NCI-H1694 (cell line): ENCODE results near the gene UTF1.
"Not testable (repeated sequence)": the region's sequence is repeated elsewhere in the genome, so short reads cannot be mapped to it uniquely, and the experiment has no call there.

ENCODE experiments used
- DNase-seq: peaks from one replicate; lab custom pipeline; 2025; lab: John Stamatoyannopoulos, UW

Gene UTF1

GRCh38 chr10:133229265-133230043, 563 bp upstream of the UTF1 start:
- no peak for DNase-seq

DNA sequence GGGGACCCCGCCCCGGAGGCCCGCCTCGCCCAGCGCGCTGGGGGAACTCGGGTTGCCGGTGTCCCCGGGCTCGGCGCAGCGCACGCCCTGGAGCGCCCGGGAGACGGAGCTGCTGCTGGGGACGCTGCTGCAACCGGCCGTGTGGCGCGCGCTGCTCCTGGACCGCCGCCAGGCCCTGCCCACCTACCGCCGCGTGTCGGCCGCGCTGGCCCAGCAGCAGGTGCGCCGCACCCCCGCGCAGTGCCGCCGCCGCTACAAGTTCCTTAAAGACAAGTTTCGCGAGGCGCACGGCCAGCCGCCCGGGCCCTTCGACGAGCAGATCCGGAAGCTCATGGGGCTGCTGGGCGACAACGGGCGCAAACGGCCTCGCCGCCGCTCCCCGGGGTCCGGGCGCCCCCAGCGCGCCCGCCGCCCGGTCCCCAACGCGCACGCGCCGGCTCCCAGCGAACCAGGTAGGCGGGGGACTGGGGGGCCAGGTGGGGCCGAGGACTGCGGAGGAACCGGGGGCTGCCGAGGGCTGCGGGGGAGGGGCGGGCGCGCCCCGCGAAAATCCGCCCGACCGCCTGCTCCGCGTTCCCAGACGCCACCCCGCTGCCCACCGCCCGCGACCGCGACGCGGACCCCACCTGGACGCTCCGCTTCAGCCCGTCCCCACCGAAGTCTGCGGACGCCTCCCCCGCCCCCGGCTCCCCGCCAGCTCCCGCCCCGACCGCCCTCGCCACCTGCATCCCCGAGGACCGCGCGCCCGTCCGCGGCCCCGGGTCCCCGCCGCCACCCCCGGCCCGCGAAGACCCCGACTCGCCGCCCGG, 574 bp downstream of the UTF1 start:
- no peak for DNase-seq

GRCh38 chr10:133231244-133231945, 1.4 kb downstream of the UTF1 start:
- DNase-seq = no peak

GRCh38 chr10:133231946-133232574, 2.0 kb downstream of the UTF1 start:
- no peak for DNase-seq

DNA sequence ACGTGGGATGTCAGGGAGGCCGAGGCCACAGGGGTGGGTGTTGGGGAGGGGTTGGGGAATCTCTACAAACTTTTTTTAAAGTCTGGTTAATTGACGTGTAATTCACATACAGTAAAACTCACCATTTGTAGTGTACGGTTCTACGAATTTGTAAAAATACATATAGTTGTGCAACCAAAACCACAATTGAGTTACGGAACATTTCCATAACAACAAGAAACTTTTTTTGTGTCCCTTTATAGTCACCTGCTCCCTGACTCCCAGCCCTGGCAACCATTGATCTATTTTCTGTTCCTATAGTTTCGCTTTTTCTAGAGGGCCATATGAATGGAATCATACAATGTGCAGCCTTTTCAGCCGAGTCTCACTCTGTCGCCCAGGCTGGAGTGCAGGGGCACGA, 4.8 kb downstream of the UTF1 start:
- DNase-seq = not testable (repeated sequence)

DNA sequence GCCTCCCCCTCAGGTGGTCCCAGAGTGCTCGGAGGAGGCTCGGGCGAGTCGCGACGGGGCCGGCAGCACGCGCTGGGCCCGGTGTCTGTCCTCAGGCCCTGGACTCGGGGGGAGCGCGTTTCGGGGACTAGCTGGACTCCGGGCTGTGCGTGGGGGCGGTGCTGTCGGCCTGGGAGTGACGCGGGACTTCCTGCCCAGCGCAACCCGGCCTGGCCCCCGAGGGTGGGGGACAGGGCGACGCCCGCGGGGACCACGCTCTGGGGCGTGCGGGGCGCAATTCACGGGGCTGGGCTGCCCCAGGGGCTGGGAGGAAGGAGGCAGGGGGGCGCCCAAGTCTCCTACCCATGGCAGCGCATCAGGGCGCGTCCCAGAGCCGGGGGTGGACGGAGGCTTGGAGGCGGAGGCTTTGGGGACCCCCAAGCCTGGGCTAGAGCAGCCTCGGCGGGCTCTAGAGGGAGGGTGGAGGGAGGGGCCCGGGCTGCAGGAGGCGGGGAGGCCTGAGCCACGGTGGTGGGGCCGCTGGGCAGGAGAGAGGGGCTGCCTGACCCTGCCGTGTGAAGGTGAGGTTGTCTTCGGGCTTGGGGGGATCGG, 5.3 kb downstream of the UTF1 start:
- DNase-seq = no peak

- DNase-seq = no peak
Observed at GRCh38 chr10:133235932-133236331, 5.9 kb downstream of the UTF1 start.

DNA sequence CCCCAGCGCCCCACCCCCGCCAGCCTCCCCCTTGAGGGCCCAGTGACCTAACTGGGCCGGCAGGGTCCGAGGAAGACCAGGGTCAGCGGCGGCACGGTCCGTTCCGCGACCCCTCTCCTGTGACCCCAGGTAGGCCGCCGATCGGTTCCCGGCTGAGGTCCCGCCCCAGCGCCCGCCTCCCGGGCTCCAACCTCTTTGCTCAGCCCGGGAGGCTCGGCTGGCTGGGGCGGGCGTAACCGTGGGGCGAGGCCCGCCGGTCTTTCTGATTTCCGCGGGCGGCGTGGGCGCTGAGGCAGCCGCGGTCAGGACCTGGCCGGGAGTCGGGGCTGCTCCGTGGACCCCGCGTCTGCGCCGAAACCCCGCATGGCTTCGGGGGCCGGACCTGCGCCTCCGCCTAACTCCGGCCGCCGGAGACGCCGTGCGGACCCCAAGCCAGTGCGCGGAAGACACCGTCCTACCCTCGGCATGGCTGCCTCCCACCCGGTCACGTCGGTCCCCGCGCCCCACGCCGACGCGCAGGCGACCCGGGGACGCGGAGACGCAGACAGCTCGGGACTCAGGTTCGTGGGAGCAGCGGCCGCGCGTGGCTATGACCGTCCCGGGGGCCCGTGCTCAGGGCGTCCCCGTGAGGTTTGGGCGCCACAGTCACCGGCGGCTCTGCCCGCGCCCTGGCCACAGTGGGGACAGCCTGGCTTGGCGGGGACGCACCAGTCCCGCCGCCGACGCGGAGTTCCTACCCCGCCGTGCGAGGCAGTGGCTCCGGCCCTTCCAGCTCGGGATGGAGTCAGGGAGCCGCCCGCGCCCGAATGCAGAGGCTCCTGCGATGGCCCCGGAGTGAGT, 6.6 kb downstream of the UTF1 start:
- no peak for DNase-seq

DNA sequence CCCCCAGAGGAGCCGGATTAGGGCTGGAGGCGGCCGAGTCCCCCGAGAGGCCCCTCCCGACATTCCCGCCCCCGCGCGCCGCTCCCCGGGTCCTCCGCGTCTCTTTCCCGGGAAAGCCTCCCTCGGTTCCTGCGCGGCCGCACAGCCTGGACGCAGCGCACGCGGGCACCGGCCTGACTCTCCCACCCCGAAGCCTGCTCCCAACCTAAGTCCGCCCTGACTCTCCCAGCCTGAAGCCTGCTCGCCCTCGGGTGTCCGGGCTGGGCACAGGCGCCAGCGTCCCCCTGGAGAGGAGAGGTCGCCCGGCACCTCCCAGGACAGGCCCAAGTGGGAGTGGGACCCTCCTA, 7.2 kb downstream of the UTF1 start:
- DNase-seq = no peak

- DNase-seq = no peak
Observed at GRCh38 chr10:133237588-133238465, 7.8 kb downstream of the UTF1 start, which contains the start of gene VENTX. VENTX (plus strand) TSS chr10:133237855; CDS start chr10:133237915, 60 bp downstream.

DNA sequence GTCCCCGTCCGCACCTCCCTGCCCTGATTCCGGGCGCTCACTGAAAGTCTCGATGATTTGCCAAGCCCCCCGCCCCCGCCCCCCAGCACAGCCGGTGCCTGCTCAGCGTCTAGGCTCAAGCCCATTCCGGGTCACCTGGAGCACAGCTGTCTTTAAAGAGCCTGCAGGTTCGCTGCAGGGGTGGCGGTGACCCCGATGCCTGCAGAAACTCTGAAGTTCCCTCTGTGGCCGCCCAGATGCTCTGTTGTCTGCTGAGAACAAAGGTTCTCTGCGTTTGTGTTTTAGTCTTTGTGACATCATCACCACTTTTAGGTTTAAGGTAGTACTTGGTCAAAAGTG, 8.4 kb downstream of the UTF1 start:
- no peak for DNase-seq

DNA sequence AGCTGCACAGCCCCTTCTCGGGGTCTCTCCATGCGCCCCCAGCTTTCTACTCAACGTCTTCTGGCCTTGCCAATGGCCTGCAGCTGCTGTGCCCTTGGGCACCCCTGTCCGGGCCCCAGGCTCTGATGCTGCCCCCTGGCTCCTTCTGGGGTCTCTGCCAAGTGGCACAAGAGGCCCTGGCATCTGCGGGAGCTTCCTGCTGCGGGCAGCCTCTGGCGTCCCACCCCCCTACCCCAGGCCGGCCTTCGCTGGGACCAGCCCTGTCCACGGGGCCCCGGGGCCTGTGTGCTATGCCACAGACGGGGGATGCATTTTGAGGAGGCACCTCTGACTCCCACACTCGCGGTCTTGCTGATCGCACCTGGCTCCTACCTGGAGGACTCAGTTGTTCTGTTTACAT, 10.0 kb downstream of the UTF1 start:
- no peak for DNase-seq

DNA sequence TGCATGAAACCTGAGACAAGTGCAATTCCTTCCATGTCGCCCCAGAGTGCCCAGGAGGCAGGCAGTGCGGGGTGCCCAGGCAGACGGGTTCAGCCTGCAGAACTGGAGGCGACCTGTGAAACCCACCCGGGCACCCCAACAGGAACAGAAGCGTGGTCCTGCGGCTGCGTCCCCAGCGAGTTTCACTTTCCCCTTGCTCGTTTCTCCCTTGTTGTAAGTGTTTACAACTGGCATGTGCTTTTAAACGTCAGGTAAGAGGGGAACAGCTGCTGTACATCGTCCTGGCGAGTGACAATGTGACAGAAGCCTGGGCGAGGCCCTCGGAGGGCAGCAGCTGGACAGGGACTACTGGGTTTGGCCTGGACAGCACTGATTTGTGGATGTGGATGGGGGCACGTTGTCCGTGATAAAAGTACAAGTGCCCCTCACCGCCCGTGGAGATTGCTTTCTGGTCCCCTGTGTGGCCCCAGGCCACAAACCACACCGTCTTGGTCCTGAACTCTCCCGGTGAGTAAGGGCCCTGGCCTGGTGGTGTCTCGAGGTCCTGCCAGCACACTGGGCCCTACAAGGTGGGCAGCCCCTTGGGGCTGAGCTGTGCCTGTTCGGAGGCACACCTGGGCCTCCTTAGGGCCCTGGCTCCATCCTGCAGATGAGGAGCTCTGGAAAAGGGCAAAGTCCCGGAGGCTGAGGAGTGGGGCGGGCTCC, 11.6 kb downstream of the UTF1 start:
- DNase-seq = no peak

DNA sequence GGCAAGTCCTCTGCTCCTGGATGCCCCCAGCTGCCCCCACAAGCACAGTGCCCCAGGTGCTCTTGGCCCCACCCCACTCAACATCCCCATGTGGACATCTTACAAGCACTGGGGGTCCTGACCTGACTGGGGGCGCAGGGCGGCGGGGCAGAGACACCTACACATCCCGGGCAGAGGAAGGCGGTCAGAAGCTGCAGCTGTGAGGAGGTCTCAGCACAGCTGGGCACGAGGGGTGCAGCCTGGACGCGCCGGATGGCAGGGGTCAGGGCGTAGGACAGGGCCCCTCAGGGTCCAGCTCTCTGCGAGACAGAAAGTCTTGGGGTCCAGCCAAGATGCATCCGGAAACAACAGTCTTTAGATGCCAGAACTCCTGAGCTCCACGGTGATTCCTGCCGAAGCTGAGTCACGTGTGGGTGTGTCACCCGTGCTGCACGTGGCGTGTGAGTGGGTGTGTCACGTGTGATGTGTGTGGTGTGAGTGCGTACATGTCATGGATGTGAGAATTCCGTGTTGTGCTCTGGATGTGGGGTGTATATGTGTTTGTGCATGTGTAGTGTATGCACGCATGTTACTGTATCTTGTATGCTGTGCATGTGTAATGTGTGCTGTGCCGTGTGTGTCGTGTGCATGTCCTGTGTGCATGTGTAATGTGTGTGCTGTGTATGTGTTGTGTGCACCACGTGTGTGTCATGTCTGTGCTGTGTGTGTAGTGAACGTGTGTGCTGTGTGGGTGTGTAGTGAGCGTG, 12.8 kb downstream of the UTF1 start:
- no peak for DNase-seq

GRCh38 chr10:133243593-133243992, 13.6 kb downstream of the UTF1 start:
- DNase-seq = no peak

DNA sequence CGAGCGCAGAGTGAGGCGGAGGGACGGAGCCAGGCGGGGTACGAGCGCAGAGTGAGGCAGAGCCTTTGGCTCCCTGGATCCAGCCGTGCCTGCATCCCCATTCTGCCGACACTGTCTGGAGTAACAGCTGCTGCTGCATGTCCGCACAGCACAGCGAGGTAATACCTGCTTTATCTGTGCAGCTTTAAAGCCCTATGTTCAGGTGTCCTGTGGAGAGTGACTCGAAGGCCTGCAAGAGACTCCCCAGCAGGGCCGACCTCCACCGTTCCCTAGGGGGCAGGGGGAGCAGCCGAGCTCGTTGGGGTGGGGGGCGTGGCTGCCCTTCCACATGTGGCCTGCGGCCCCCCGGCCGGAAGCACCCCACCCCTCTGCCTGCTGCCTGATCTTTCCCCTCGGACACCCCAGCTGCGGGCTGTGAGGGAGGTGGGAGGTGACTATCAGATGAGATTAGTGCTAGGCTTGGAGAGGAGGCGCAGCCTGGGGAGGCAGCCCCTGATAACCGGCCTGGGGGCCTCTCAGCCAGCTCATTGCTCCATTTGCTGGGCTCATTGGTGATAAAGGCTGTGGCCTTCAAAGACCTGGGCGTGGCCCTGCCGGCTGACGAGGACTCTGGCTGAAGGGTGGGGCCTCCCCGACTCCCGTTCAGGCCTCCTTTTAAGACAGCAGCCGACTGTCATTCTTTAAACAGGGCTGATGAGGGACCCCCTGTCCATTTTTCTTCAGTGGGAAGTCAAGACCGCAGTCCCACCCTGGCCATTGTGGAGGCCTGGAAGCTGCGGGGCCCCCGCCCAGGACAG, 15.6 kb downstream of the UTF1 start:
- DNase-seq = no peak

GRCh38 chr10:133246236-133246626, 16.2 kb downstream of the UTF1 start:
- no peak for DNase-seq
